ENCODE data around the gene KRAS.

- TF ChIP-seq EP300 (IDR thresholded peaks at IDR 0.05): no peak
- TF ChIP-seq CTCF (IDR thresholded peaks at IDR 0.05): no peak
- no peak for TF ChIP-seq POLR2A (IDR thresholded peaks at IDR 0.05; ENCODE audit: low read depth)
Observed at GRCh38 chr12:25243680-25243990, 7.1 kb downstream of the KRAS start.
